DOHH2 (cell line): ENCODE measurements around the gene HOXC11.

Experiments used
- H3F3A ChIP-seq: fragments of 200-600 bp; sonication (generic), shearing (Covaris generic); 2 replicates; pipeline ENCODE4 v1.6.0; 2016; ENCODE audit warnings: antibody characterized with exemption, mild to moderate bottlenecking; ENCODE audit not compliant: control insufficient read depth, insufficient read depth
- H3K27ac ChIP-seq: fragments of 200-600 bp; sonication (generic); 2 replicates; pipeline ENCODE4 v1.5.1; 2014; ENCODE audit warnings: low read depth, mild to moderate bottlenecking, low read length, moderate library complexity
- H3K27me3 ChIP-seq: fragments of 200-600 bp; sonication (generic); 2 replicates; pipeline ENCODE4 v1.6.1; 2014; ENCODE audit warnings: mild to moderate bottlenecking, low read length, mixed read lengths; ENCODE audit not compliant: control insufficient read depth
- H3K36me3 ChIP-seq: fragments of 200-600 bp; sonication (generic); 2 replicates; pipeline ENCODE4 v1.6.1; 2014; ENCODE audit warnings: mild to moderate bottlenecking, low read length, moderate library complexity, mixed read lengths; ENCODE audit not compliant: control insufficient read depth
- H3K4me1 ChIP-seq: fragments of 200-600 bp; sonication (generic); 2 replicates; pipeline ENCODE4 v1.6.1; 2014; ENCODE audit warnings: mild to moderate bottlenecking, low read length, mixed read lengths; ENCODE audit not compliant: control insufficient read depth
- H3K4me2 ChIP-seq: fragments of 200-600 bp; sonication (generic); 2 replicates; pipeline ENCODE4 v1.6.0; 2014; ENCODE audit warnings: mild to moderate bottlenecking, low read length, moderate library complexity
- H3K4me3 ChIP-seq: fragments of 200-600 bp; sonication (generic); 2 replicates; pipeline ENCODE4 v1.5.1; 2014; ENCODE audit warnings: mild to moderate bottlenecking, low read length, mixed read lengths
- H3K79me2 ChIP-seq: fragments of 200-600 bp; sonication (generic); 2 replicates; pipeline ENCODE4 v1.6.1; 2014; ENCODE audit warnings: mild to moderate bottlenecking, low read length, mixed read lengths; ENCODE audit not compliant: control insufficient read depth
- H3K9me2 ChIP-seq: fragments of 200-600 bp; sonication (generic); replicated peaks from 2 replicates; pipeline ENCODE4 v1.6.1; 2014; ENCODE audit warnings: mild to moderate bottlenecking, low read length, mixed read lengths; ENCODE audit not compliant: control insufficient read depth
- H3K9me3 ChIP-seq: fragments of 200-600 bp; sonication (generic); 2 replicates; pipeline ENCODE4 v1.6.1; 2014; ENCODE audit warnings: antibody characterized with exemption, low read length, mixed read lengths; ENCODE audit not compliant: control insufficient read depth, insufficient read depth
- H4K20me1 ChIP-seq: fragments of 200-600 bp; sonication (generic); 2 replicates; pipeline ENCODE4 v1.6.0; 2014; ENCODE audit warnings: low read depth, mild to moderate bottlenecking, antibody characterized with exemption, low read length, moderate library complexity; ENCODE audit not compliant: control insufficient read depth, insufficient read depth
- EZH2phosphoT487 ChIP-seq: fragments of 200-600 bp; sonication (generic); IDR thresholded peaks from 2 replicates; pipeline ENCODE4 v1.6.1; 2017; ENCODE audit warnings: borderline replicate concordance, mild to moderate bottlenecking, antibody characterized with exemption, low read length, moderate library complexity, mixed read lengths
- TF ChIP-seq, protein P1 (sequence below): fragments of 200-600 bp; sonication (generic); IDR thresholded peaks from one replicate; pipeline ENCODE4 v1.5.1; 2014; ENCODE audit warnings: antibody characterized with exemption, mild to moderate bottlenecking, low read depth, low read length; ENCODE audit not compliant: poor library complexity, severe bottlenecking

Gene HOXC11

DNA sequence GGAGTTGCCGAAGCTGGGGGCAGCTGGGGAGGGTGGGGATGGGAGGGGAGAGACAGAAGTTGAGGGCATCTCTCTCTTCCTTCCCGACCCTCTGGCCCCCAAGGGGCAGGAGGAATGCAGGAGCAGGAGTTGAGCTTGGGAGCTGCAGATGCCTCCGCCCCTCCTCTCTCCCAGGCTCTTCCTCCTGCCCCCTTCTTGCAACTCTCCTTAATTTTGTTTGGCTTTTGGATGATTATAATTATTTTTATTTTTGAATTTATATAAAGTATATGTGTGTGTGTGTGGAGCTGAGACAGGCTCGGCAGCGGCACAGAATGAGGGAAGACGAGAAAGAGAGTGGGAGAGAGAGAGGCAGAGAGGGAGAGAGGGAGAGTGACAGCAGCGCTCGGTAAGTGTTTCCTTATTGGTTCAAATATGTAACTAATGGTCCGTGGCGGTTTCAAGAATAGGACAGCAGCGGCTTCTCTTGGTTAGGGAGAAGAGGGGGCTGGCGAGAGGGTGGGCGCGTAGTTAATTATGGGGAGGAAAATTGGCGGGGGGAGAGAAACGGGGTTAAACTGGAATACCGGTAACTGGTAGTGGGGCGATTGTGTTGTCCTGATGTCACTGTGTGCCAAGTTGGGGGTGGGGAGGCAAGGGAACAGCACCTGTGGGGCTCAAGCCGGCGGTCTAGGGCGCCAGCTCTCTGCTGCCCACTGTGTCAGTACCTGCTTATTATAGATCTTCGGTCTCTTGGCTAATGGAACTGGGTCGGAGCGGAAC, 44.3 kb downstream of the HOXC11 start:
- Histone ChIP-seq H3F3A (no peaks in the 10 kb centered on the region; the same call in 1 of the 2 replicates), H4K20me1 (no peaks in the 10 kb centered on the region), H3K4me1 (peaks cover 8% of the 10 kb centered on the region), H3K9me3 (no peaks in the 10 kb centered on the region), H3K27me3 (peaks cover 43% of the 10 kb centered on the region), H3K9me2 (no peaks in the 10 kb centered on the region), H3K4me2 (peak overlapping the region; percentile 89), H3K79me2 (0 out of 2 replicates have a peak, but pooled peaks cover 4% of the 10 kb centered on the region), H3K36me3 (no peaks in the 10 kb centered on the region), H3K27ac (no peak overlapping the region), H3K4me3 (peak overlapping the region; percentile 92)
- no peak for TF ChIP-seq EZH2phosphoT487
- TF ChIP-seq, protein P1, sequence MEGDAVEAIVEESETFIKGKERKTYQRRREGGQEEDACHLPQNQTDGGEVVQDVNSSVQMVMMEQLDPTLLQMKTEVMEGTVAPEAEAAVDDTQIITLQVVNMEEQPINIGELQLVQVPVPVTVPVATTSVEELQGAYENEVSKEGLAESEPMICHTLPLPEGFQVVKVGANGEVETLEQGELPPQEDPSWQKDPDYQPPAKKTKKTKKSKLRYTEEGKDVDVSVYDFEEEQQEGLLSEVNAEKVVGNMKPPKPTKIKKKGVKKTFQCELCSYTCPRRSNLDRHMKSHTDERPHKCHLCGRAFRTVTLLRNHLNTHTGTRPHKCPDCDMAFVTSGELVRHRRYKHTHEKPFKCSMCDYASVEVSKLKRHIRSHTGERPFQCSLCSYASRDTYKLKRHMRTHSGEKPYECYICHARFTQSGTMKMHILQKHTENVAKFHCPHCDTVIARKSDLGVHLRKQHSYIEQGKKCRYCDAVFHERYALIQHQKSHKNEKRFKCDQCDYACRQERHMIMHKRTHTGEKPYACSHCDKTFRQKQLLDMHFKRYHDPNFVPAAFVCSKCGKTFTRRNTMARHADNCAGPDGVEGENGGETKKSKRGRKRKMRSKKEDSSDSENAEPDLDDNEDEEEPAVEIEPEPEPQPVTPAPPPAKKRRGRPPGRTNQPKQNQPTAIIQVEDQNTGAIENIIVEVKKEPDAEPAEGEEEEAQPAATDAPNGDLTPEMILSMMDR: peak; percentile 33

DNA sequence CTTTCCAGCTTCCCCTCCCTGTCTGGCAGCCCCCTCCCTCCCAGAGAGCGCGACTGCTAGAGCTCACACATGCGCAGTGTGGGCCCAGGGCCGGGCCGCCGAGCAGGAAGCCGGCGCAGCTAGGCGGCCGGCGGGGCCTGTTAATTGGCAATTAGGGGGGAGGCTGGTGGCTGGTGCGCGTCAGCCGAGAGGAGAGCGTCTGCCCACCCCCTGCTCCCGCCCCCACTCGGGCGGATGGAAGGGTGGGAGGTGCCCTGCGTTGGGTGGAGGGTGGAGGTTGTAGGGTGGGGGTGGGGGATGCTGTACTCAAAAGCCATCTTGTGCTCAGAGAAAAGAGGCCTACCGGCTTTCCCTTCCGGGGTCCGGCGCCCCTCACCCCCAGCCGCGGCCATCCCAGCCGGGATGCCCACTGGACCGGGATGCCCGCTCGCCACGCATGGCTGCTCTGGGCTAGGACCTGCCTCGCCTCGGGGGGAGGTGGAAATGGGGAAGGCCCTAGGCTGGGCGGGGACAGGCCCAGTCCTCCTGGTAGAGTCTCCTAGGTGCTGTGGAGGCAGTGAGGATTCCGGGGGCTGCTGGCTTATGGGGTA, 45.0 kb downstream of the HOXC11 start:
- Histone ChIP-seq H3K79me2 (0 out of 2 replicates have a peak, but pooled peaks cover 4% of the 10 kb centered on the region), H3K36me3 (no peaks in the 10 kb centered on the region), H3K27me3 (peaks cover 46% of the 10 kb centered on the region), H3K9me3 (no peaks in the 10 kb centered on the region), H3K9me2 (no peaks in the 10 kb centered on the region), H3K27ac (peak overlapping the region; percentile 69), H4K20me1 (no peaks in the 10 kb centered on the region), H3K4me1 (peaks cover 10% of the 10 kb centered on the region), H3K4me2 (peak overlapping the region; percentile 89), H3F3A (0 out of 2 replicates have a peak, but pooled peaks cover 2% of the 10 kb centered on the region), H3K4me3 (peak overlapping the region; percentile 92)
- TF ChIP-seq, protein P1: no peak
- TF ChIP-seq EZH2phosphoT487: no peak

DNA sequence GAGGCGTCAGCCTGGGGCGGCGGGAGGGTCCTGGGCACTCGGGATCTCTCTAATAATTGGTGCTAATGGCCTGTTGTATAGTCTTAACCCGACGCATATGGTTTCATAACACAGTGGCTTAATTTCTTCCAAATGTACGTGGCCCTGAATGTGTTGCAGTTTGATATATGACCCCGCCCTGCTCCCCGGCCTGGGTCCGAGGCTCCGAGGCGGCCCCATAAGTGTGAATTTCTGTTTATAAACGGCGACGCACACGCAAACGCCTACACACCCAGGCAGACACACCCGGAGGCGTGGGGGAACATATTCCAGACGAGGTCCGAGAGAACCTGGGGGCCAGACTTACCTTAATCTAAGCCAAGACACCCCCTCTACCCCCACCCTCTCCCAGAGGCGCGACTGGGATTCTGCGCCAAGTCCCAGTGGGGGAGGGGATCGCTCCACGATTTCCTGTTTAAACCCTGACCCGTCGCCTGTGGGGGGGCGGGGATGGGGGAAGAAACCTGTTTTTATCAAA, 45.6 kb downstream of the HOXC11 start:
- Histone ChIP-seq H3K79me2 (0 out of 2 replicates have a peak, but pooled peaks cover 4% of the 10 kb centered on the region), H3K36me3 (no peaks in the 10 kb centered on the region), H3K4me3 (peak overlapping the region; percentile 92), H4K20me1 (no peaks in the 10 kb centered on the region), H3K9me3 (no peaks in the 10 kb centered on the region), H3K27me3 (peaks cover 44% of the 10 kb centered on the region), H3F3A (0 out of 2 replicates have a peak, but pooled peaks cover 2% of the 10 kb centered on the region), H3K9me2 (no peaks in the 10 kb centered on the region), H3K4me2 (peak overlapping the region; percentile 89), H3K27ac (peak overlapping the region; percentile 69), H3K4me1 (peaks cover 11% of the 10 kb centered on the region)
- TF ChIP-seq, protein P1: no peak
- TF ChIP-seq EZH2phosphoT487: no peak
